ENCODE measurements around the gene LAMC1. TPM values are rescaled to one million over a fixed set of nuclear protein-coding genes. Genes with fewer than 3 reads are reported as not detected.

The LAMC1 gene
- polyA plus RNA-seq (2013): 230 and 236 TPM in 2 replicates

DNA sequence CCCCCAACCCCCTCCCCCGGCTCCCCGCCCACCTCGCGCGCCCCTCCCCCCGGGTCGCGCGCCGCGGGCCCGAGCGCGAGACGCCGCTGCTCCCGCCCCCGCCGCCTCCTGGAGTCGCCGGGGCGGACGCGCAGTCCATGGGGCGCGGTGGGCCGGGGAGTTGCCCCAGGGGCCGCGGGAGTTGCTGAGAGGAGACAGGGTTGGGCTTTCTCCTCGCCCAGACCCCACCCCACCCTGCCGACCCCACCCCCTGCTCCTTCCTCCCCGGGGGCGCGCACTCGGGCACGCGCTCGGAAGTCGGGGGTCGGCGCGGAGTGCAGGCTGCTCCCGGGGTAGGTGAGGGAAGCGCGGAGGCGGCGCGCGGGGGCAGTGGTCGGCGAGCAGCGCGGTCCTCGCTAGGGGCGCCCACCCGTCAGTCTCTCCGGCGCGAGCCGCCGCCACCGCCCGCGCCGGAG lies at the start of gene LAMC1:
Gene LAMC1 (plus strand): TSS at position 275 of the 455 bp plus-strand sequence. CDS start 297 bp downstream, outside the sequence.
- Histone ChIP-seq H2BK5ac (ENCODE audit: low read depth, low read length, poor library complexity) (peak within 1 kb of the TSS; percentile 100), H3K9me3 (ENCODE audit: insufficient read depth, low read depth, low read length) (no peaks in the 10 kb centered on the region), H3K79me1 (ENCODE audit: low read length) (peaks cover 17% of the 10 kb centered on the region), H3K23ac (ENCODE audit: low read length) (no peak within 1 kb of the TSS), H2AK5ac (ENCODE audit: low read length) (peak within 1 kb of the TSS; percentile 94), H3K4me3 (ENCODE audit: low read depth, low read length) (peak within 1 kb of the TSS; percentile 94), H3K79me2 (ENCODE audit: control insufficient read depth, insufficient read depth, low read length, poor library complexity) (peaks cover 13% of the 10 kb centered on the region), H3K4ac (ENCODE audit: low read depth, low read length) (peak within 1 kb of the TSS; percentile 100), H3K9ac (ENCODE audit: low read length) (peak within 1 kb of the TSS; percentile 97), H2AFZ (ENCODE audit: insufficient read depth, low read length, poor library complexity) (peak within 1 kb of the TSS; percentile 100), H3K27ac (ENCODE audit: low read depth, low read length) (peak within 1 kb of the TSS; percentile 99), H2BK120ac (ENCODE audit: insufficient read depth, low read length, poor library complexity) (peak within 1 kb of the TSS; percentile 100), H2BK12ac (ENCODE audit: low read length) (peak within 1 kb of the TSS; percentile 72), H3K18ac (ENCODE audit: low read length) (peak within 1 kb of the TSS; percentile 99), H3K36me3 (ENCODE audit: control insufficient read depth in 1 of 2, insufficient read depth in 2 of 2, low read length in 2 of 2) (no peaks in the 10 kb centered on the region), H4K91ac (ENCODE audit: low read depth, low read length) (peak within 1 kb of the TSS; percentile 99), H3K4me1 (ENCODE audit: control insufficient read depth in 1 of 2, insufficient read depth in 2 of 2, low read length in 2 of 2) (peaks cover 2% of the 10 kb centered on the region in 2 experiments), H4K12ac (ENCODE audit: low read depth, low read length) (peak within 1 kb of the TSS; percentile 100), H3K4me2 (ENCODE audit: low read length) (peak within 1 kb of the TSS; percentile 91), H3K27me3 (ENCODE audit: insufficient read depth, low read length) (no peaks in the 10 kb centered on the region), H4K8ac (ENCODE audit: low read depth, low read length) (peak within 1 kb of the TSS; percentile 100), H3K14ac (ENCODE audit: low read length) (peak within 1 kb of the TSS; percentile 99)
- no CpG with 5 or more reads among the region's 65 CpGs for WGBS (ENCODE audit: extremely low coverage, insufficient coverage, insufficient read length)
- DNase-seq: peak; percentile 34 to 67

DNA sequence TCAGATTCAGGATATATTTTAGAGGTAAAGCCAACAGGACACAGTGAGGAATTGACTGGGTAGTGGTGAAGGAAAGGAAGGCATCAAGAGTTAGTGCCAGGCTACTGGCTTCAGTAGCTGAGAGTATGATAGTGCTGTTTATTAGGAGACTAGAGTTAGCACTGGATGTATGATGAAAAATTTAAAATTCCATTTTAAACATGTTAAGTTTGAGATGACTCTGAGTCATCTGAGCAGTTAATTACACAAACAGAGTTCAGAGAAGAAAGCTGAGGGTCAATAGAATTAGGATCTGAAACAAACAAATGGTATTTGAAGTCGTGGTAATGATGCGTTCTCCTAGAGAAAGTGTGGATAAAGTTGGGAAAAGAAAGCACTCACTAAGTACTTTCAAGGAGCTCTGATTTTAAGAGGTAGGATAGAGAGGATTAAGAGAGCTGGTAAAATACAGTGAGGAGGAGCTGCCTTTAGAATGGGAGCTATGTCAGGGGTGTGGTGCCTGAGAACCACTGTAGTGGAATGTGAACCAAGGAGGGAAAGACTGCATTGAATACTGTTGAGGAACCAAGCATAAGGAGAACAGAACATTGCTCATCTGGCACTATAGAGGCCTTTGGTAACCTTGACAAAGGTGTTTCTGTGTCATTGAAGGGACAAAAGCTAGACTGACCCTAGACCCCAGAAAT lies 48.6 kb upstream of the LAMC1 start:
- no peaks in the 10 kb centered on the region for H3K9me3 ChIP-seq (ENCODE audit: insufficient read depth, low read depth, low read length)
- no peak overlapping the region for H3K4ac ChIP-seq (ENCODE audit: low read depth, low read length)
- H2AFZ ChIP-seq (ENCODE audit: insufficient read depth, low read length, poor library complexity): no peak overlapping the region
- H3K23ac ChIP-seq (ENCODE audit: low read length): no peak overlapping the region
- DNase-seq: peak in 1 of 2 donors; percentile 54
- H3K79me2 ChIP-seq (ENCODE audit: control insufficient read depth, insufficient read depth, low read length, poor library complexity): no peaks in the 10 kb centered on the region
- no peak overlapping the region for H3K27ac ChIP-seq (ENCODE audit: low read depth, low read length)
- WGBS (ENCODE audit: extremely low coverage, insufficient coverage, insufficient read length): no CpG with 5 or more reads among the region's 2 CpGs
- H3K4me2 ChIP-seq (ENCODE audit: low read length): no peak overlapping the region
- no peaks in the 10 kb centered on the region for H3K79me1 ChIP-seq (ENCODE audit: low read length)
- H3K18ac ChIP-seq (ENCODE audit: low read length): no peak overlapping the region
- H4K91ac ChIP-seq (ENCODE audit: low read depth, low read length): no peak overlapping the region
- no peaks in the 10 kb centered on the region for H3K27me3 ChIP-seq (ENCODE audit: insufficient read depth, low read length)
- H2AK5ac ChIP-seq (ENCODE audit: low read length): no peak overlapping the region
- H3K14ac ChIP-seq (ENCODE audit: low read length): no peak overlapping the region
- no peak overlapping the region for H2BK5ac ChIP-seq (ENCODE audit: low read depth, low read length, poor library complexity)
- H3K4me1 ChIP-seq (ENCODE audit: control insufficient read depth in 1 of 2, insufficient read depth in 2 of 2, low read length in 2 of 2): peaks cover 0 to 2% of the 10 kb centered on the region in 2 experiments
- no peak overlapping the region for H4K8ac ChIP-seq (ENCODE audit: low read depth, low read length)
- H2BK120ac ChIP-seq (ENCODE audit: insufficient read depth, low read length, poor library complexity): no peak overlapping the region
- H3K9ac ChIP-seq (ENCODE audit: low read length): no peak overlapping the region
- H3K4me3 ChIP-seq (ENCODE audit: low read depth, low read length): no peak overlapping the region
- no peaks in the 10 kb centered on the region for H3K36me3 ChIP-seq (ENCODE audit: control insufficient read depth in 1 of 2, insufficient read depth in 2 of 2, low read length in 2 of 2)
- no peak overlapping the region for H4K12ac ChIP-seq (ENCODE audit: low read depth, low read length)
- H2BK12ac ChIP-seq (ENCODE audit: low read length): no peak overlapping the region

GRCh38 chr1:182977480-182977879 lies 45.7 kb upstream of the LAMC1 start:
- no peak overlapping the region for H3K27ac ChIP-seq (ENCODE audit: low read depth, low read length)
- no peak overlapping the region for H2AK5ac ChIP-seq (ENCODE audit: low read length)
- H2AFZ ChIP-seq (ENCODE audit: insufficient read depth, low read length, poor library complexity): no peak overlapping the region
- no CpG with 5 or more reads among the region's 2 CpGs for WGBS (ENCODE audit: extremely low coverage, insufficient coverage, insufficient read length)
- H4K12ac ChIP-seq (ENCODE audit: low read depth, low read length): no peak overlapping the region
- H2BK120ac ChIP-seq (ENCODE audit: insufficient read depth, low read length, poor library complexity): no peak overlapping the region
- no peak overlapping the region for H2BK5ac ChIP-seq (ENCODE audit: low read depth, low read length, poor library complexity)
- H3K4me2 ChIP-seq (ENCODE audit: low read length): no peak overlapping the region
- H3K4me1 ChIP-seq (ENCODE audit: control insufficient read depth in 1 of 2, insufficient read depth in 2 of 2, low read length in 2 of 2): peaks cover 0 to 2% of the 10 kb centered on the region in 2 experiments
- no peak overlapping the region for H4K91ac ChIP-seq (ENCODE audit: low read depth, low read length)
- no peak overlapping the region for H3K23ac ChIP-seq (ENCODE audit: low read length)
- H3K9ac ChIP-seq (ENCODE audit: low read length): no peak overlapping the region
- H3K14ac ChIP-seq (ENCODE audit: low read length): no peak overlapping the region
- H3K9me3 ChIP-seq (ENCODE audit: insufficient read depth, low read depth, low read length): no peaks in the 10 kb centered on the region
- H4K8ac ChIP-seq (ENCODE audit: low read depth, low read length): no peak overlapping the region
- H3K79me1 ChIP-seq (ENCODE audit: low read length): no peaks in the 10 kb centered on the region
- no peak overlapping the region for H3K18ac ChIP-seq (ENCODE audit: low read length)
- no peaks in the 10 kb centered on the region for H3K79me2 ChIP-seq (ENCODE audit: control insufficient read depth, insufficient read depth, low read length, poor library complexity)
- H3K4ac ChIP-seq (ENCODE audit: low read depth, low read length): no peak overlapping the region
- no peak overlapping the region for H2BK12ac ChIP-seq (ENCODE audit: low read length)
- H3K36me3 ChIP-seq (ENCODE audit: control insufficient read depth in 1 of 2, insufficient read depth in 2 of 2, low read length in 2 of 2): no peaks in the 10 kb centered on the region
- H3K4me3 ChIP-seq (ENCODE audit: low read depth, low read length): no peak overlapping the region
- DNase-seq: peak in 1 of 2 donors; percentile 25
- no peaks in the 10 kb centered on the region for H3K27me3 ChIP-seq (ENCODE audit: insufficient read depth, low read length)

DNA sequence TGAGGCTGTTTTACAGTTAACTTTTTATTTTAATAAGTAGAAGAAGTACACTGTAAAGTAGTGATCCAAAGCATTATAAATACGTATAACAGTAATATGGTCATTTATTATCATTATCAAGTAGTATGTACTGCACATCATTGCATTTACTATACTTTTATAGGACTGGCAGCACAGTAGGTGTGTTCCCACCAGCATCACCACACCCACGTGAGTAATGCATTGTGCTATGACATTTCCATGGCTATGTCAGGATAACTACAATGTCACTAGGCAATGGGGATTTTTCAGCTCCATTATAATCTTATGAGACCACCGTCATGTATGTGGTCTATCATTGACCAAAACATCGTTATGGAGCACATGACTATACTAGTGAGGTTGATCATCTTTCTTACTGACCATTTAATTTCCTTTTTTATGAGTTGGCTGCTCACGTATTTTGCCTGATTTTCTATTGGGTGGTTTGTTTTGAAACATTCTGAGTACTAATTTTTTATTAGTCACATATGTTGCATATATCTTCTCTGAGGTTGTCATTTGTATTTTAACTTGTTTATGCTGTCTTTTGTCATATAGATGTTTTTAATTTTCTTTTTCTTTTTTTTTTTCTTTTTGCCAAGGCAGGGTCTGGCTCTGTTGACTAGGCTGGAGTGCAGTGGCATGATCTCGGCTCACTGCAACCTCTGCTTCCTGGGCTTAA lies 44.9 kb upstream of the LAMC1 start:
- no peak overlapping the region for H3K4me2 ChIP-seq (ENCODE audit: low read length)
- no peak overlapping the region for H3K9ac ChIP-seq (ENCODE audit: low read length)
- H3K14ac ChIP-seq (ENCODE audit: low read length): no peak overlapping the region
- no peak overlapping the region for H3K4me3 ChIP-seq (ENCODE audit: low read depth, low read length)
- H3K9me3 ChIP-seq (ENCODE audit: insufficient read depth, low read depth, low read length): no peaks in the 10 kb centered on the region
- no peak overlapping the region for H4K91ac ChIP-seq (ENCODE audit: low read depth, low read length)
- H3K79me2 ChIP-seq (ENCODE audit: control insufficient read depth, insufficient read depth, low read length, poor library complexity): no peaks in the 10 kb centered on the region
- no peak overlapping the region for H2BK12ac ChIP-seq (ENCODE audit: low read length)
- H3K27ac ChIP-seq (ENCODE audit: low read depth, low read length): no peak overlapping the region
- H3K36me3 ChIP-seq (ENCODE audit: control insufficient read depth in 1 of 2, insufficient read depth in 2 of 2, low read length in 2 of 2): no peaks in the 10 kb centered on the region
- H2AFZ ChIP-seq (ENCODE audit: insufficient read depth, low read length, poor library complexity): no peak overlapping the region
- no peaks in the 10 kb centered on the region for H3K79me1 ChIP-seq (ENCODE audit: low read length)
- H2BK120ac ChIP-seq (ENCODE audit: insufficient read depth, low read length, poor library complexity): no peak overlapping the region
- H3K27me3 ChIP-seq (ENCODE audit: insufficient read depth, low read length): no peaks in the 10 kb centered on the region
- H3K4ac ChIP-seq (ENCODE audit: low read depth, low read length): no peak overlapping the region
- no peak overlapping the region for H4K8ac ChIP-seq (ENCODE audit: low read depth, low read length)
- H3K18ac ChIP-seq (ENCODE audit: low read length): no peak overlapping the region
- H3K4me1 ChIP-seq (ENCODE audit: control insufficient read depth in 1 of 2, insufficient read depth in 2 of 2, low read length in 2 of 2): peaks cover 0 to 2% of the 10 kb centered on the region in 2 experiments
- WGBS (ENCODE audit: extremely low coverage, insufficient coverage, insufficient read length): no CpG with 5 or more reads among the region's 6 CpGs
- peak; percentile 56 to 73 for DNase-seq
- no peak overlapping the region for H4K12ac ChIP-seq (ENCODE audit: low read depth, low read length)
- H2BK5ac ChIP-seq (ENCODE audit: low read depth, low read length, poor library complexity): no peak overlapping the region
- no peak overlapping the region for H3K23ac ChIP-seq (ENCODE audit: low read length)
- no peak overlapping the region for H2AK5ac ChIP-seq (ENCODE audit: low read length)
